Retina (tissue), 1 donor: ENCODE results near the gene KCNQ5.
"Not testable (repeated sequence)": the region's sequence is repeated elsewhere in the genome, so short reads cannot be mapped to it uniquely, and the experiment has no call there.

Experiments
- DNase-seq: peaks from one replicate; pipeline ENCODE4 v3.0.0-alpha.2; 2016

KCNQ5 gene

DNA sequence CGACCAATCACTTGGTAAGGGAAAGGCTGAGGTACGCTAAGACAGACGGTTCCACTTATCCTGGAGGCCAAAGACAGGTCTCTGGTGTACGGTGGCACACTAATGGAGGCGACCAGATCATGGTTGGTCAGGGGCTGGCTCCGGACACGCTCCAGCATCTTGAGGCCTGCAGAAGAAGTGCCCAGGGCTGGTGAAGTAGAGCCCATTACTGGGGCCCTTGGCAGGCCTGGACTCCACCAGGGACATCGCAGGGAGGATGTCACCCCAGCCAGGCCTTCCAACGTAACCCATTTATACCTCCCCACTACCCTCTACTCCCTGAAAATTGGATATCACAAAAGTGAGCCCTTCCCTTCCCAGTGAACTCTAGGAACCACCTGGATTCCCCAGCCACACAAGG lies 587.3 kb downstream of the KCNQ5 start:
- no peak for DNase-seq

DNA sequence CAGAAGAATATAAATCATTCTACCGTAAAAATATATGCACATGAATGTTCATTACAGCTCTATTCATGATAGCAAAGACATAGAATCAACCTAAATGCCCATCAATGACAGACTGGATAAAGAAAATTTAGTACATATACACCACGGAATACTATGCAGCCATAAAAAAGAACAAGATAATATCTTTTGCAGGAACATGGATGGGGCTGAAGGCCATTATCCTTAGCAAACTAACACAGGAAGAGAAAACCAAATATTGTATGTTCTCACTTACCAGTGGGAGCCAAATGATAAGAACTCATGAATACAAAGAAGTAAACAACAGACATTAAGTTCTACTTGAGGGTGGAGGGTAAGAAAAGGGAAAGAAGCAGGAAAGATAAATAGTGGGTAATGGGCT lies 595.0 kb downstream of the KCNQ5 start:
- DNase-seq, result no peak

DNA sequence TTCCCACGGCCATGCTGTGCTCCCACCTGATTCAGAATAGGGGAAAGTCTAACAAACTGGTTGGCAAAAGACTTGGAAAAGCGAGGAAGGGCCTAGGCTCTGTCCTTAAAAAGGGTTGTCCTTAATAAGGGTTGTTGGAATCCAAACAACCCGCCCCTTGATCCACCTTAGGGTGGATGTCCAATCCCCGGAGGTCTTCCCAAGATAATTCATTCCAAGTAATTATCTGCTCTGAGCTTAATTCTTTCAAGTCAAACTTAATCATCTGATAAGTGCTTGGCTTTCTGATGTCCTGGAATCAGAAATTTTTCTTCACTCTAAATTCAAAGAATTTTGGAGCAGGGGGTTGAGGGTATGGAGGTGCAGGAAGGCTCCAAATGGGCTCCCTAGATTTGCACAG lies 603.5 kb downstream of the KCNQ5 start, which contains the start of gene KHDC1L:
Gene KHDC1L, minus strand, starts transcription at position 101 of the 400 bp plus-strand sequence. Its CDS starts 88 bp downstream, at position 13.
- DNase-seq, result no peak

DNA sequence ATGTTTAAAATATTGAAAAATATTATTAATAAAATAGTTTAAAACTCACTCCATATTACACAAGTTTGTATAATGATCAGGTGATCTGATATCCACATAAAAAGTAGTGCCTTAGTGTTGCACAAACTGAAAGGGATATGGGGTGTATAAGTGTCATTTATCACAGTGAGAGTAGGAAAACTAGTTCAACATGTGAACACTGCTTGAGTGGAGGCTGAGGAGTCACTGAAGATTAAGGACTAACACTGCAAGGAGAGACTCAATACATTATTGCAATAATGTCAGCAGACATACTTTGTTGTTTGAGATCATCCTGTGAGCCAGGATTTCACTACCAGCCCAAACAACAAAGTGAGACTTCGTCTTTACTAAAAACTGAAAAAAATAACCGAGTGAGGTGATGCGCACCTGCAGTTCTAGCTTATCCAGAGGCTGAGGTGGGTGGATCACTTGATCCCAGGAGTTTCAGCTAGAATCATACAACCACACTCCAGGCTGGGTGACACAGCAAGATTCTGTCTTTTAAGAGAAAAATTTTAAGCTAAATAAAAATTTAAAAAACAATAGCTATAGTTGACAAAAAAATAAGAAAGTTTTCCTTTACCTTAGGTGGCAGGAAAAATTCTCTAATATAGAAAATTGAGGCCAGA lies 605.9 kb downstream of the KCNQ5 start:
- no peak for DNase-seq

DNA sequence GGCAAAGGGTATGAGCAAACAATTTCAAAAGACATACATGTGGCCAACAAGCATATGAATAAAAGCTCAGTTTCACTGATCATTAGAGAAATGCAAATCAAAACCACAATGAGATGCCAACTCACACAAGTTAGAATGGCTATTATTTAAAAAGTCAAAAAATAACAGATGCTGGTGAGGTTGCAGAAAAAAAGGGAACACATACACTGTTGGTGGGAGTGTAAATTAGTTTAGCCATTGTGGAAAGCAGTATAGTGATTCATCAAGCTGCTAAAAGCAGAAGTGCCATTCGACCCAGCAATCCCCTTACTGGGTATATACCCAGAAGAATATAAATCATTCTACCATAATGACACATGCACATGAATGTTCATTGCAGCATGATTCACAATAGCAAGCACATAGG lies 610.1 kb downstream of the KCNQ5 start:
- no peak for DNase-seq

DNA sequence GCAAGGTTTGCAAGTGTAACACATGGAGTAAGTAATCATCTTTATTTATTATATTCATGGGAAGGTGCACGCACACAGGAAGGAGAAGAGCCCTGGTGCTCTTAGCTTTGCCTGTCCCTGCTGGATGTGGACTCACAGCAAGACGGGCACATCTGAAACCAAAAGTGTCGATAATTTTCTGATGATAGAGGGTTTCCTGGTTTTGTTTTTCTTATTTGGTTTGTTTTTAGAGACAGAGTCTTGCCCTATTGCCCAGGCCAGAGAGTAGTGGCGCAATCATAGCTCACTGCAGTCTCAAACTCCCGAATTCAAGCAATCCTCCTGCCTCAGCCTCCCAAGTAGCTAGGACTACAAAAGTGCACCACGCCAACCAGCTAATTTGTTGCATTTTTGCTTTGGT lies 611.2 kb downstream of the KCNQ5 start:
- no peak for DNase-seq

DNA sequence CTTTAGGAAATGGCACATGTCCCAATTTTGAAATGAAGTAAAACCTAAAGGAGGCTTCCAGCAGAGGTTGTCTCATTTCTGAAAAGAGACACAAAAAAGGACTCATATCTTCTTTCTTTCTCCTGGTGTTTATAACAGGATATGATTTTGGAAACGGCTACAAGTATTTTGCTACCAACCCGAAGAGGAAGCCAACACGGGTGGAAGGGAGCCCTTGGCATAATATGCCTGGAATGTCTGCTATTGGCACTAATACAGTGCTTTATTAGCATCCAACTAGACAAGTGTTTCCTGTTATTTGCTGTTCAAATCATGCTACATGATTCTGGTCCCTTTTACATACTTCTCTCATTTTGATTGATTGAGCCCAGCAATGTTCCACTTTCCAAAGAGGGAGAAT lies 612.1 kb downstream of the KCNQ5 start:
- not testable (repeated sequence) for DNase-seq

DNA sequence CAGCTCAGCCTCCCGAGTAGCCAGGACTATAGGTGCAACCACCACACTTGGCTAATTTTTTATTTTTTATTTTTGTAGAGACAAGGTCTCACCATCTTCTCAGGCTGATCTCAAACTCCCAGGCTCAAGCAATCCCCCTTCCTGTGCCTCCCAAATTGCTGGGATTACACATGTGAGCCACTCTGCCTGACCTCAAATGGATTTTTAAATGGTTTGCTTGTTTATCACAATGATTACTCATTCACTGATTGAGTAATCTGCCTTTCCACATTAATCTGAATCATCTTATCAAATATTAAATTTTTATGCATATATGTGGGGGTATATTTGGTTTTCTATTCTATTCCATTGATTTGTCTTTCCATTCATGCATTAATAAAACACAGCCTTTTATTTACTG lies 612.9 kb downstream of the KCNQ5 start:
- DNase-seq, result no peak

DNA sequence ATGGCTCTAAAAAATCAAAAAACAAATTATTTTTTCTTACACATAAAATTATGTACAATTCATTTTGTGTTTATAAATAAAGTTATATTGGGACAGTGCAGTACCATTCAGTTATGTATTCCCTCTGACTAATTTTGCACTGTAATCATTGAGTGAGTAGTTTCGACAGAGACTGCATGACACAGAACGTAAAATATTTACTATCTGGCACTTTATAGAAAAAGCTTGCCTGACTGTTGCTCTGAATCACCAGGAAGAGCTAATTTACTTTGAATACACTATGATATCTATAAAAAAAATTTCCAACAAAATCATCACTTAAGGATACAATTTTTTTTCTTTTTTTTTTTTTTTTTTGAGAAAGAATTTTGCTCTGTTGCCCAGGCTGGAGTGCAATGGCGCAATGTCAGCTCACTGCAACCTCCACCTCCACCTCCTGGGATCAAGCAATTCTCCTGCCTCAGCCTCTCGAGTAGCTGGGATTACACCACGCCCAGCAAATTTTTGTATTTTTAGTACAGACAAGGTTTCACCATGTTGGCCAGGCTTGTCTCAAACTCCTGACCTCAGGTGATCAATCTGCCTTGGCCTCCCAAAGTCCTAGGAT lies 614.4 kb downstream of the KCNQ5 start:
- DNase-seq, result no peak

DNA sequence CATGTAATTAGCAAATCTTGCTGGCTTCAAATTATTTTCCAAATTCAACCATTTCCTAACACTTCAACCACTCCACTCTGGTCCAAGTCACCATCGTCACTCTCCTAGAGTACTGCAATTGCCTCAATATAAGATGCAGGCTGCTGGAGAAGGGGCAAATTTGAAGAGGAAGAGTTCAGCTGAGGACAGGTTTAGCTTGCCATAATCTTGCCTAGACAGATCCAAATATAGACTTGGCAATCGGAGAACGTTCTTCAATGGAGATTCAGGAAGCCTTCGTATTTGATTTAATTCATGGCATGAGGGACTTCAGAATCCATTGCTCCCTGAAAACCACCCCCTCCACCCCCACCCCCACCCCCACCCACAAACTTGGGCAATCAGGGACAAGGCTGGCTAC lies 618.9 kb downstream of the KCNQ5 start:
- DNase-seq, result no peak

DNA sequence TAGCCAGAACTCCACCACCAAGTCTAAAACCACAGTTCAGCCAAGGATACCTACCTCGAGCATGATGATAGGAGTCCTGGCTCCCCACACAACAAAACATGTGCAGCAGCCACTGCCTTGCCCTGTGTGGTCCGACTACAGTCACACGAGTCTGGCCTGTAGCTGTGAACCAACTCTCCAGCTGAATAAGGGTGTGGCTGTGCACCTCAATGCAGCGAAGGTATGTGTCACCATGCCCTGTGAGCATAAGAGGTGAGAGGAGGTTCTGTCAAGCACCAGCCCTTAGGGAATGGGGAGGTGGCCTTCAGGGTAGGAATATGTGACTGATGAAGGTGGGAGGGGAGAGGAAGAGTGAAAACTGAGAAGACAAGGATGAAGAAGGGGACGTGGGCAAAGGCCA lies 620.1 kb downstream of the KCNQ5 start:
- DNase-seq, result no peak
